Nephron progenitor cell (in vitro differentiated cells): ENCODE measurements around the gene LIN54.

Source experiments
- DNase-seq: peaks from one replicate; pipeline ENCODE4 v3.0.0; 2021
- H3K27ac Mint-ChIP-seq: 2 replicates; pipeline ENCODE4 v1.8.0; 2021; ENCODE audit warnings: mild to moderate bottlenecking, moderate library complexity, mixed read lengths
- H3K27me3 Mint-ChIP-seq: 2 replicates; pipeline ENCODE4 v1.8.0; 2021; ENCODE audit warnings: mild to moderate bottlenecking, low read depth, mixed read lengths; ENCODE audit not compliant: poor library complexity
- H3K36me3 Mint-ChIP-seq: 2 replicates; pipeline ENCODE4 v1.8.0; 2021; ENCODE audit warnings: low read depth, mixed read lengths
- H3K4me1 Mint-ChIP-seq: 2 replicates; pipeline ENCODE4 v1.8.0; 2021; ENCODE audit warnings: mixed read lengths
- H3K4me3 Mint-ChIP-seq: 2 replicates; pipeline ENCODE4 v1.8.0; 2021; ENCODE audit warnings: mild to moderate bottlenecking, moderate library complexity, mixed read lengths
- H3K9me3 Mint-ChIP-seq: 2 replicates; pipeline ENCODE4 v1.8.0; 2021; ENCODE audit warnings: mild to moderate bottlenecking, moderate library complexity, mixed read lengths
- CTCF ChIP-seq: fragments of 200-600 bp; sonication (generic); IDR thresholded peaks from 2 replicates; pipeline ENCODE4 v1.5.0; 2021; ENCODE audit warnings: antibody characterized with exemption

Gene LIN54

GRCh38 chr4:83040269-83040668 lies 29.6 kb upstream of the LIN54 start:
- no peaks in the 10 kb centered on the region for H3K27me3 Mint-ChIP-seq
- DNase-seq = no peak
- H3K27ac Mint-ChIP-seq = no peak overlapping the region
- TF ChIP-seq CTCF = no peak
- no peaks in the 10 kb centered on the region for H3K9me3 Mint-ChIP-seq
- peaks cover 10% of the 10 kb centered on the region for H3K36me3 Mint-ChIP-seq
- peaks cover 18% of the 10 kb centered on the region for H3K4me1 Mint-ChIP-seq
- H3K4me3 Mint-ChIP-seq = no peak overlapping the region

GRCh38 chr4:83036991-83037665 lies 26.5 kb upstream of the LIN54 start:
- peaks cover 8% of the 10 kb centered on the region for H3K27me3 Mint-ChIP-seq
- no peak overlapping the region for H3K27ac Mint-ChIP-seq
- H3K36me3 Mint-ChIP-seq = peaks cover 4% of the 10 kb centered on the region
- TF ChIP-seq CTCF = no peak
- H3K9me3 Mint-ChIP-seq = no peaks in the 10 kb centered on the region
- H3K4me1 Mint-ChIP-seq = peaks cover 18% of the 10 kb centered on the region
- H3K4me3 Mint-ChIP-seq = peak overlapping the region; percentile 41
- no peak for DNase-seq

GRCh38 chr4:83034630-83035494 lies 24.2 kb upstream of the LIN54 start, which contains the start of gene COPS4:
TSS of gene COPS4 (plus strand) at chr4:83035183. CDS start at chr4:83035225, 42 bp downstream.
- TF ChIP-seq CTCF = no peak

GRCh38 chr4:83029688-83030087 lies 19.1 kb upstream of the LIN54 start:
- Mint-ChIP-seq H3K27ac (no peak overlapping the region), H3K27me3 (peaks cover 66% of the 10 kb centered on the region), H3K36me3 (peaks cover 5% of the 10 kb centered on the region), H3K9me3 (peaks cover 23% of the 10 kb centered on the region), H3K4me3 (no peak overlapping the region), H3K4me1 (no peaks in the 10 kb centered on the region)
- no peak for TF ChIP-seq CTCF
- DNase-seq = no peak

More at GRCh38 chr4:83034630-83035494, 24.2 kb upstream of the LIN54 start, which contains the start of gene COPS4:
- H3K36me3 Mint-ChIP-seq = no peaks in the 10 kb centered on the region
- no peaks in the 10 kb centered on the region for H3K9me3 Mint-ChIP-seq
- peaks cover 18% of the 10 kb centered on the region for H3K4me1 Mint-ChIP-seq
- H3K4me3 Mint-ChIP-seq = peak within 1 kb of the TSS; percentile 97
- peak; percentile 93 for DNase-seq
- peak within 1 kb of the TSS; percentile 98 for H3K27ac Mint-ChIP-seq
- H3K27me3 Mint-ChIP-seq = peaks cover 29% of the 10 kb centered on the region

- no peak for DNase-seq
- peaks cover 30% of the 10 kb centered on the region for H3K9me3 Mint-ChIP-seq
- no peaks in the 10 kb centered on the region for H3K4me1 Mint-ChIP-seq
- H3K27ac Mint-ChIP-seq = no peak overlapping the region
- no peak for TF ChIP-seq CTCF
- H3K27me3 Mint-ChIP-seq = peaks cover 66% of the 10 kb centered on the region
- peaks cover 5% of the 10 kb centered on the region for H3K36me3 Mint-ChIP-seq
- H3K4me3 Mint-ChIP-seq = no peak overlapping the region
These were observed 18.4 kb upstream of the LIN54 start for GRCh38 chr4:83028976-83029375.
